H1 (cell line): ENCODE results near the gene MYO16. TPM values are rescaled to one million over a fixed set of nuclear protein-coding genes. Genes with fewer than 3 reads are reported as not detected.

Experiments
- CEBPB ChIP-seq: IDR thresholded peaks from 2 replicates; pipeline ENCODE4 v1.6.1; 2012; ENCODE audit warnings: low read depth, low read length
- GTF2F1 ChIP-seq: IDR thresholded peaks from 2 replicates; pipeline ENCODE4 v1.6.1; 2012; ENCODE audit warnings: low read depth, low read length, improper control_type of control experiment, borderline replicate concordance
- PHF8 ChIP-seq: fragments of 200-600 bp; sonication (generic); conservative IDR thresholded peaks from 2 replicates; pipeline ENCODE4 v1.7.1; 2012; ENCODE audit warnings: low read depth, mild to moderate bottlenecking, inconsistent platforms, low read length, moderate library complexity
- TCF12 ChIP-seq: IDR thresholded peaks from 2 replicates; pipeline ENCODE4 v1.6.1; 2011; ENCODE audit warnings: low read depth, mild to moderate bottlenecking, low read length
- polyA plus RNA-seq, 7 experiments: library from polyadenylated mRNA; depleted of rRNA in 3 of 7; stranded (reverse) in 5 of 7; unstranded in 2 of 7; fragments of >200 nt in 5 of 7; fragments of 200-250 nt in 2 of 7; gene quantifications; 1 replicate in 5 of 7; 2 replicates in 1 of 7; 4 replicates in 1 of 7; pipeline versions ENCODE4 v1.2.1 to v1.2.3, GENCODE V29; 2011 to 2013; ENCODE audit warnings: missing spikeins in 2 of 7, mixed read lengths in 2 of 7
- total RNA-seq: library from RNA; stranded (reverse); fragmentation: NEBNext Ultra II Directional; extraction: Animal tissue kit (Norgen Biotek cat#: 25700); gene quantifications from 2 replicates; pipeline ENCODE4 v1.2.1, GENCODE V29; 2021

The MYO16 gene
- total and polyA plus RNA-seq, 2 of the 8 experiments (the other 6 are each of a cell fraction or from before 2014, with no cell fraction given): 0.02 to 0.22 TPM

DNA sequence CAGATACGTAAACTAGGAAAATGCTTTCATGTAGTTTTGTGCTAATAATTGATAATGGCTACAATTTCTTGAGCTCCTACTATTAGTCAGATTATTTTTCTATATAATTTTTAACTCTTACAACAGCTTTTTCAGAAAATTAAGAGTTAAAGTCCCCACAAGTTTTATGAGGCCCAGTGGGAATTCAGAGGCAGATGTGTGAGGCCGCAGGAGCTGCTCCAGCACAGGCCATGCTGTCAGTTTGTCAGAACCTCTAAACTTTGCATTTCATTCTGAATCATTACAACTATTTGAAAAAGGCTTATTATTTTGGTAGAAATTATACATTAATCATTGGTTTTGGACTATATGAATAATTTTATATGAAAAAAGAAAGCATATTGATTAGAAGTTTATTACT is 370.8 kb downstream of the MYO16 start (continued):
- TF ChIP-seq GTF2F1: no peak
- no peak for TF ChIP-seq TCF12
- TF ChIP-seq CEBPB: no peak
- TF ChIP-seq PHF8: no peak
- TF ChIP-seq, all 59 proteins: peak for 0
